PC-3 (cell line): ENCODE measurements around the gene CASP12. TPM values are rescaled to one million over a fixed set of nuclear protein-coding genes. Genes with fewer than 3 reads are reported as not detected.

Experiments
- ATAC-seq: fragments of 200-7000 bp; cut with Tn5 transposase; 2 replicates; pipeline ENCODE4 v1.9.1; 2020; ENCODE audit warnings: mild to moderate bottlenecking, moderate library complexity
- BruUV-seq: library from RNA; stranded (reverse); fragments of 400-500 nt; replicated peaks from 2 replicates; lab custom pipeline; 2021; lab: Mats Ljungman, UMichigan
- CTCF ChIA-PET: fragments of 300-600 bp; sonication (Branson Sonifier 250); formaldehyde crosslinking; loops from one replicate; lab custom pipeline; 2022; ENCODE audit warnings: antibody characterized with exemption; lab: Charles Lee
- POLR2A ChIA-PET: fragments of 300-600 bp; sonication (Branson Sonifier 250); formaldehyde crosslinking; loops from one replicate; lab custom pipeline; 2022; ENCODE audit warnings: antibody characterized with exemption; ENCODE audit not compliant: unreplicated experiment; lab: Charles Lee
- DNase-seq: peaks from one replicate; pipeline ENCODE4 v3.0.0-alpha.2; 2015
- H2AFZ ChIP-seq: fragments of 300-600 bp; sonication (generic); 2 replicates; pipeline ENCODE4 v1.6.0; 2016; ENCODE audit warnings: antibody characterized with exemption, low read length
- H3F3A ChIP-seq: fragments of 300-600 bp; sonication (generic); one replicate; pipeline ENCODE4 v1.6.0; 2017; ENCODE audit warnings: antibody characterized with exemption, low read length, control low read depth, mild to moderate bottlenecking; ENCODE audit not compliant: unreplicated experiment
- H3K27ac ChIP-seq: fragments of 300-600 bp; sonication (generic); 2 replicates; pipeline ENCODE4 v1.5.1; 2016; ENCODE audit warnings: mild to moderate bottlenecking, low read length
- H3K27me3 ChIP-seq: fragments of 300-600 bp; sonication (generic); 2 replicates; pipeline ENCODE4 v1.6.1; 2016; ENCODE audit warnings: low read length, mixed read lengths
- H3K36me3 ChIP-seq: fragments of 300-600 bp; sonication (generic); 2 replicates; pipeline ENCODE4 v1.6.1; 2016; ENCODE audit warnings: low read depth, mixed run types, low read length, mixed read lengths
- H3K4me1 ChIP-seq: fragments of 300-600 bp; sonication (generic); 2 replicates; pipeline ENCODE4 v1.5.1; 2016; ENCODE audit warnings: low read length; ENCODE audit not compliant: insufficient read depth
- H3K4me2 ChIP-seq: fragments of 300-600 bp; sonication (generic); 2 replicates; pipeline ENCODE4 v1.6.0; 2016; ENCODE audit warnings: low read length
- H3K4me3 ChIP-seq: fragments of 300-600 bp; sonication (generic); 2 replicates; pipeline ENCODE4 v1.5.1; 2016; ENCODE audit warnings: mild to moderate bottlenecking, low read length, mixed read lengths
- H3K79me2 ChIP-seq: fragments of 300-600 bp; sonication (generic); 2 replicates; pipeline ENCODE4 v1.6.1; 2017; ENCODE audit warnings: low read length, mixed read lengths
- H3K9ac ChIP-seq: fragments of 300-600 bp; sonication (generic); 2 replicates; pipeline ENCODE4 v1.6.0; 2016; ENCODE audit warnings: mild to moderate bottlenecking, low read length
- H3K9me2 ChIP-seq: fragments of 300-600 bp; sonication (generic); replicated peaks from 2 replicates; pipeline ENCODE4 v1.6.1; 2016; ENCODE audit warnings: mixed run types, low read length, mixed read lengths
- H3K9me3 ChIP-seq: fragments of 300-600 bp; sonication (generic); 2 replicates; pipeline ENCODE4 v1.6.1; 2016; ENCODE audit warnings: low read length, mixed read lengths
- H4K20me1 ChIP-seq: fragments of 300-600 bp; sonication (generic); 2 replicates; pipeline ENCODE4 v1.6.1; 2016; ENCODE audit warnings: low read length, mixed read lengths
- CTCF ChIP-seq: fragments of 300-600 bp; sonication (generic); conservative IDR thresholded peaks from 2 replicates; pipeline ENCODE4 v1.5.1; 2017; ENCODE audit warnings: antibody characterized with exemption, low read depth, mild to moderate bottlenecking, low read length
- EZH2 ChIP-seq: fragments of 300-600 bp; sonication (generic); IDR thresholded peaks from one replicate; pipeline ENCODE4 v1.6.1; 2017; ENCODE audit warnings: antibody characterized with exemption, mild to moderate bottlenecking, low read length; ENCODE audit not compliant: unreplicated experiment
- EZH2phosphoT487 ChIP-seq: fragments of 300-600 bp; sonication (generic); IDR thresholded peaks from 2 replicates; pipeline ENCODE4 v1.6.1; 2018; ENCODE audit warnings: mild to moderate bottlenecking, antibody characterized with exemption, low read length, borderline replicate concordance
- intact Hi-C: fragments of 100-400 bp; cut with micrococcal nuclease; formaldehyde crosslinking; loops from 2 replicates; pipeline ENCODE4 v1.9.0; 2023
- total RNA-seq: library from RNA; depleted of rRNA; stranded (reverse); fragments of >200 nt; gene quantifications from 2 replicates; pipeline ENCODE4 v1.2.3, GENCODE V29; 2014

The CASP12 gene
- total RNA-seq, 1 experiment from 2014 or later: not detected

- ChIA-PET POLR2A (no interaction called here), CTCF (no interaction called here)
- Histone ChIP-seq H3F3A (no peaks in the 10 kb centered on the region), H3K9me2 (no peaks in the 10 kb centered on the region), H3K27ac (no peak overlapping the region), H3K27me3 (no peaks in the 10 kb centered on the region), H3K9ac (no peak overlapping the region), H2AFZ (no peak overlapping the region), H3K9me3 (no peaks in the 10 kb centered on the region), H3K4me1 (no peaks in the 10 kb centered on the region), H3K4me2 (no peak overlapping the region), H3K36me3 (no peaks in the 10 kb centered on the region), H4K20me1 (no peaks in the 10 kb centered on the region), H3K4me3 (no peak overlapping the region), H3K79me2 (no peaks in the 10 kb centered on the region)
- BruUV-seq: no TSS peak
- no peak for DNase-seq
- intact Hi-C loops: no loop called here
- ATAC-seq: no peak
- no peak for TF ChIP-seq CTCF
- no peak for TF ChIP-seq EZH2
- no peak for TF ChIP-seq EZH2phosphoT487
Observed at GRCh38 chr11:104898685-104899013, 389 bp upstream of the CASP12 start.

- intact Hi-C loops: no loop called here
- Histone ChIP-seq H2AFZ (no peak overlapping the region), H3K27me3 (no peaks in the 10 kb centered on the region), H3K4me3 (no peak overlapping the region), H3K9me3 (no peaks in the 10 kb centered on the region), H3K27ac (no peak overlapping the region), H3K79me2 (no peaks in the 10 kb centered on the region), H3F3A (no peaks in the 10 kb centered on the region), H3K36me3 (no peaks in the 10 kb centered on the region), H3K4me2 (no peak overlapping the region), H3K4me1 (no peaks in the 10 kb centered on the region; the same call in 1 of the 2 replicates), H3K9ac (no peak overlapping the region), H4K20me1 (no peaks in the 10 kb centered on the region), H3K9me2 (no peaks in the 10 kb centered on the region)
- ChIA-PET POLR2A (no interaction called here), CTCF (no interaction called here)
- BruUV-seq: no TSS peak
- ATAC-seq: no peak
- TF ChIP-seq EZH2phosphoT487 (no peak), CTCF (no peak), EZH2 (no peak)
- DNase-seq: no peak
Observed at GRCh38 chr11:104895634-104896033, 2.6 kb downstream of the CASP12 start.

- H3F3A ChIP-seq: no peaks in the 10 kb centered on the region
- no peak overlapping the region for H3K4me2 ChIP-seq
- H3K36me3 ChIP-seq: no peaks in the 10 kb centered on the region
- H4K20me1 ChIP-seq: no peaks in the 10 kb centered on the region
- intact Hi-C loops: no loop called here
- POLR2A ChIA-PET: no interaction called here
- no peak for DNase-seq
- CTCF ChIA-PET: no interaction called here
- H3K9me3 ChIP-seq: no peaks in the 10 kb centered on the region
- H3K27ac ChIP-seq: no peak overlapping the region
- H3K27me3 ChIP-seq: no peaks in the 10 kb centered on the region
- no peaks in the 10 kb centered on the region for H3K79me2 ChIP-seq
- no peak overlapping the region for H3K9ac ChIP-seq
- no peak overlapping the region for H2AFZ ChIP-seq
- no peak for TF ChIP-seq EZH2phosphoT487
- TF ChIP-seq CTCF: no peak
- no peak for TF ChIP-seq EZH2
- H3K9me2 ChIP-seq: no peaks in the 10 kb centered on the region
- H3K4me3 ChIP-seq: no peak overlapping the region
- no peak for ATAC-seq
- H3K4me1 ChIP-seq: no peaks in the 10 kb centered on the region; the same call in 1 of the 2 replicates
- BruUV-seq: no TSS peak
Observed at GRCh38 chr11:104893876-104894275, 4.4 kb downstream of the CASP12 start.
